Mesothelial cell of epicardium (in vitro differentiated cells): ENCODE results near the gene IL15RA. TPM values are rescaled to one million over a fixed set of nuclear protein-coding genes. Genes with fewer than 3 reads are reported as not detected.
"Not testable (repeated sequence)": the region's sequence is repeated elsewhere in the genome, so short reads cannot be mapped to it uniquely, and the experiment has no call there.

Source experiments
- DNase-seq, 2 experiments: peaks; one replicate each; pipeline ENCODE4 v3.0.0; 2021; ENCODE audit warnings: low spot score in 2 of 2; ENCODE audit not compliant: unreplicated experiment in 2 of 2
- H3K27ac Mint-ChIP-seq: 2 replicates; pipeline ENCODE4 v1.8.0; 2021; ENCODE audit warnings: mixed read lengths
- H3K27me3 Mint-ChIP-seq: 2 replicates; pipeline ENCODE4 v1.8.0; 2021; ENCODE audit warnings: low read depth, mixed read lengths
- H3K36me3 Mint-ChIP-seq: 2 replicates; pipeline ENCODE4 v1.8.0; 2021; ENCODE audit warnings: mixed read lengths
- H3K4me1 Mint-ChIP-seq: 2 replicates; pipeline ENCODE4 v1.8.0; 2021; ENCODE audit warnings: mixed read lengths
- H3K4me3 Mint-ChIP-seq: 2 replicates; pipeline ENCODE4 v1.8.0; 2021; ENCODE audit warnings: mild to moderate bottlenecking, moderate library complexity, mixed read lengths
- H3K9me3 Mint-ChIP-seq: 2 replicates; pipeline ENCODE4 v1.8.0; 2021; ENCODE audit warnings: mixed read lengths
- CTCF ChIP-seq: fragments of 200-600 bp; sonication (generic); IDR thresholded peaks from one replicate; pipeline ENCODE4 v1.5.0; 2021; ENCODE audit warnings: antibody characterized with exemption; ENCODE audit not compliant: unreplicated experiment
- total RNA-seq: library from RNA; stranded (reverse); gene quantifications from 3 replicates; pipeline ENCODE4 v1.2.1, GENCODE V29; 2021

The IL15RA gene
- total RNA-seq, 1 donor from 2014 or later, result not detected

GRCh38 chr10:5951167-5951711 lies 26.1 kb downstream of the IL15RA start:
- no peak overlapping the region for H3K27ac Mint-ChIP-seq
- no peak for DNase-seq
- no peaks in the 10 kb centered on the region for H3K36me3 Mint-ChIP-seq

DNA sequence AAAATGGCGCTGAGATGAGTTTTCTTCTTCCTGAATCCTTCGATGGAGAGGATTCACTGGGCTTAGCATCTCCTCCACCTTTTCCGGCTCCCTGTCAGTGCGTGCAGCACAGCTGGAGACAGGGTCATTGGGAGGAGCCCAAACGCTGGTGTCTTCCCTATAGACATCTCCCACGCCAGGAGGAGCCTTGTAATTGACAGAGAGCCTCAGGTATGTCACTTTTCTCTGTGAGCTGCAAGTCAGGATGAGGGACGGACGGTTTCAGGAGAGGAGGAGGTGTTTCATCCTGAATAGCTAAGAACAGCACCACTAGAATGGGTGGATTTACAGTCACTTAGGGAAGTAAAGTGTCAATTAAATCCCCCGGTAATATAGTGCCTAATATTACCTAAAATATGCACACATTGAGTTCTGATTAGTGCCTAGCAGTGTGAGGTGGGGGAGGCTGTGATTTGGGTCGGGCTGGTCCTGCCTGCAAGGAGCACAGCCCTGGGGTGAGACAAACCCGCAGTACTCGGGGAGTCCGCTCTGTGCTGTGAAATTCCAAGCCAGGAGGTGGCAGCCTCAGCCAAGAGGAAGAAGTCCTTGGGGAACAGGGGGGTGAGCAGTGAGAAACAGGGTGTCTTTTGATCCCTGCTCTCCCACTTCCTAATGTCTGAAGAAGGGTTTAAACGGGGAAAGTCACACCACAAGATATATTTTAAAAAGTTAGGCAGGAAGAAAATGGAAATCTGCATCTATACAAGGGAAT lies 28.2 kb downstream of the IL15RA start:
- peaks cover 7% of the 10 kb centered on the region for H3K27me3 Mint-ChIP-seq
- no peak for DNase-seq
- no peak overlapping the region for H3K27ac Mint-ChIP-seq
- peaks cover 19% of the 10 kb centered on the region for H3K4me1 Mint-ChIP-seq
- H3K36me3 Mint-ChIP-seq, result no peaks in the 10 kb centered on the region
- no peak for TF ChIP-seq CTCF
- H3K4me3 Mint-ChIP-seq, result no peak overlapping the region
- H3K9me3 Mint-ChIP-seq, result no peaks in the 10 kb centered on the region

More at GRCh38 chr10:5951167-5951711, 26.1 kb downstream of the IL15RA start:
- no peak overlapping the region for H3K4me3 Mint-ChIP-seq
- H3K27me3 Mint-ChIP-seq, result peaks cover 7% of the 10 kb centered on the region
- peaks cover 7% of the 10 kb centered on the region for H3K4me1 Mint-ChIP-seq
- TF ChIP-seq CTCF, result no peak
- H3K9me3 Mint-ChIP-seq, result no peaks in the 10 kb centered on the region

GRCh38 chr10:5948208-5948585 lies 29.1 kb downstream of the IL15RA start:
- TF ChIP-seq CTCF, result no peak
- peaks cover 24% of the 10 kb centered on the region for H3K4me1 Mint-ChIP-seq

DNA sequence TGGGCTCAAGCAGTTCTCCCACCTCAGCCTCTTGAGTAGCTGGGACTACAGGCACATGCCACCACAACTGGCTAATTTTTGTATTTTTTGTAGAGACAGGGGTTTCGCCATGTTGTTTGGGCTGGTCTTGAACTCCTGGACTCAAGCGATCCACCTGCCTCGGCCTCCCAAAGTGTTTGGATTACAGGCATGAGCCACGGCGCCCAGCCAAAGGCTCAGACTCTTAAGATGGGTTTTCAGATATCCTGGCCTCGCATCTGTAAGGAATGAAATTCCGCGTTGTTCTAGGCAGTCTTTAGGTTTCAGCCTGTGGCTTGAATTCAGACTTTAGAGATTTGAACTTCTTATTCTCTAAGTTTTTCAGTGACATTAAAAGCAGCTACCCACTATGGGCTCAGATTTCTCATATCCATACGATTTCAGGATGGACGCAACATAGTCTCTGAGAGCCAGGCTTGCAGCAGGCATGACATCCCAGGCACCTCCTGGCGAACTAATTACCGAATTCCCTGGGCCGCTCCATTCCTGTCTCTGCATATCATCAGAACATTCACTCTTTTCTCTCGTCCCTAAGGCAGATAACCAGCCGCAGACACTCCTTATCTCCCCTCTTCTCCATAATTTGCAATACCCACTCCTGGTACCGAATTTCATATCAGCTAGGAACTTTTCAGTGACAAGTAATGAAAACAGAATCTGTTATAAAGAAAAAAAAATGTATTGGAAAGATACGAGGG lies 29.7 kb downstream of the IL15RA start:
- Mint-ChIP-seq H3K4me1 (peaks cover 24% of the 10 kb centered on the region), H3K9me3 (no peaks in the 10 kb centered on the region), H3K27ac (no peak overlapping the region), H3K4me3 (no peak overlapping the region), H3K36me3 (no peaks in the 10 kb centered on the region), H3K27me3 (peaks cover 7% of the 10 kb centered on the region)
- DNase-seq, result no peak
- no peak for TF ChIP-seq CTCF

More at GRCh38 chr10:5948208-5948585, 29.1 kb downstream of the IL15RA start:
- no peaks in the 10 kb centered on the region for H3K9me3 Mint-ChIP-seq
- no peaks in the 10 kb centered on the region for H3K36me3 Mint-ChIP-seq
- no peak overlapping the region for H3K27ac Mint-ChIP-seq
- no peak for DNase-seq
- peaks cover 7% of the 10 kb centered on the region for H3K27me3 Mint-ChIP-seq
- no peak overlapping the region for H3K4me3 Mint-ChIP-seq

DNA sequence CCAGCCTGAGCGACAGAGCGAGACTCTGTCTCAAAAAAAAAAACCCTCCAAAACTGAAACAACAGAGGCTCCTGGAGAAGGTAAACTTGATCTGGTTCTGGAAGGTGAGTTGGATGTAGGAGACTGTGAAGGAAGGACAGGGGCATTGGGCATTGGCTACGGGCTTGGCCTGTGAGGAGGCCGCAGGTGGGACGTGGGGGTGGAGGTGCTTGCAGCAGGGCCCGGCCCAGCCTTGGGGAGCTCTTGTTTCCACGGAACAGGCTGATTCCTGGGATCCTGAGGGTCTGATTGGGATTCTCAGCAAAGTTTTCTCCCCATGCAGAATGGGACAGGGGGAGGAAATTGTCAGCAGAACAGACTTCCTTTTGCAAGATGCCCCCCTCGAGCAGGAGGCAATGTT lies 30.6 kb downstream of the IL15RA start:
- H3K27me3 Mint-ChIP-seq, result peaks cover 7% of the 10 kb centered on the region
- H3K36me3 Mint-ChIP-seq, result no peaks in the 10 kb centered on the region
- no peak for DNase-seq
- TF ChIP-seq CTCF, result no peak
- no peaks in the 10 kb centered on the region for H3K9me3 Mint-ChIP-seq
- H3K4me3 Mint-ChIP-seq, result no peak overlapping the region
- peaks cover 24% of the 10 kb centered on the region for H3K4me1 Mint-ChIP-seq
- no peak overlapping the region for H3K27ac Mint-ChIP-seq

- not testable (repeated sequence) for H3K9me3 Mint-ChIP-seq, H3K4me3 Mint-ChIP-seq, H3K36me3 Mint-ChIP-seq, H3K27me3 Mint-ChIP-seq, DNase-seq
- peak overlapping the region; percentile 83 for H3K27ac Mint-ChIP-seq
- H3K4me1 Mint-ChIP-seq, result peaks cover 24% of the 10 kb centered on the region
These were observed 30.9 kb downstream of the IL15RA start for GRCh38 chr10:5946419-5946775.
